ENCODE data around the gene SGK1.

GRCh38 chr6:134134654-134135053 lies 183.3 kb downstream of the SGK1 start:
- TF ChIP-seq, protein P1, sequence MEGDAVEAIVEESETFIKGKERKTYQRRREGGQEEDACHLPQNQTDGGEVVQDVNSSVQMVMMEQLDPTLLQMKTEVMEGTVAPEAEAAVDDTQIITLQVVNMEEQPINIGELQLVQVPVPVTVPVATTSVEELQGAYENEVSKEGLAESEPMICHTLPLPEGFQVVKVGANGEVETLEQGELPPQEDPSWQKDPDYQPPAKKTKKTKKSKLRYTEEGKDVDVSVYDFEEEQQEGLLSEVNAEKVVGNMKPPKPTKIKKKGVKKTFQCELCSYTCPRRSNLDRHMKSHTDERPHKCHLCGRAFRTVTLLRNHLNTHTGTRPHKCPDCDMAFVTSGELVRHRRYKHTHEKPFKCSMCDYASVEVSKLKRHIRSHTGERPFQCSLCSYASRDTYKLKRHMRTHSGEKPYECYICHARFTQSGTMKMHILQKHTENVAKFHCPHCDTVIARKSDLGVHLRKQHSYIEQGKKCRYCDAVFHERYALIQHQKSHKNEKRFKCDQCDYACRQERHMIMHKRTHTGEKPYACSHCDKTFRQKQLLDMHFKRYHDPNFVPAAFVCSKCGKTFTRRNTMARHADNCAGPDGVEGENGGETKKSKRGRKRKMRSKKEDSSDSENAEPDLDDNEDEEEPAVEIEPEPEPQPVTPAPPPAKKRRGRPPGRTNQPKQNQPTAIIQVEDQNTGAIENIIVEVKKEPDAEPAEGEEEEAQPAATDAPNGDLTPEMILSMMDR (IDR thresholded peaks at IDR 0.05), result no peak
- no peak for TF ChIP-seq POLR2AphosphoS5 (IDR thresholded peaks at IDR 0.05)

Data from suprapubic skin (tissue), 3 donors.